TTC549 (cell line): ENCODE measurements around the gene CCDC170.

Experiments
- FAIRE-seq: peaks from 2 replicates; lab custom pipeline; 2012; peaks lifted over from hg19 to GRCh38; lab: Jason Lieb, UNC

The CCDC170 gene

DNA sequence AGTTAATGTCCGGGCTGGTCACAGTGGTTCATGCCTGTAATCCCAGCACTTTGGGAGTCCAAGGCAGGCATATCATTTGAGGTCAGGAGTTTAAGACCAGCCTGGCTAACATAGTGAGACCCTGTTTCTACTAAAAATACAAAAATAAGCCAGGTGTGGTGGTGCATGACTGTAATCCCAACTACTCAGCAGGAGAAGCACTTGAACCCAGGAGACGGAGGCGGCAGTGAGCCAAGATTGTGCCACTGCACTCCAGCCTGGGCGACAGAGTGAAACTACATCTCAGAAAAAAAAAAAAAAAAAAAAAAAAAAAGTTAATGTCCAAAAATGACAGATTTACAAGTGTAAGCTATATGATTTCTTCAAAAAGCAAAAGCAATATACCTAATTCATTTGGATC is 124.9 kb downstream of the CCDC170 start:
- no peak for FAIRE-seq

DNA sequence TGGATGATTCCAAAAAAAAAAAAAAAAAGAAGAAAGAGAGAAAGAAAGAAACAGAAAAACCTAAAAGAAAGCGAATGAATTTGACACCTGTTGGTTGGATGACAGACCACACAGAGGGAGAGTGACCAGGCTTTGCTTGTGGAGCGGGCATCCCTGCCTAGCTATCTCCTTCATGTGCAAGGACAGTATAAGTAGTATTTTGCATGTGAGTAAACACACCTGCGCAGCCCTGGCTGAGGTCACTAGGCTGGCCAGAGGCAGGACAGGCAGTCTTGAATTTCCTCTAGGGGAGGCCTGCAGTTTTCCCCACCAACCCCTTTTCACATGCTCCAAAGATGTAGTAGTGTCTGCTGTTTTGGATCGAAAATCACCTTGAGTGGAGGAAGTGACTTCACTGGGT is 126.4 kb downstream of the CCDC170 start:
- FAIRE-seq: no peak

DNA sequence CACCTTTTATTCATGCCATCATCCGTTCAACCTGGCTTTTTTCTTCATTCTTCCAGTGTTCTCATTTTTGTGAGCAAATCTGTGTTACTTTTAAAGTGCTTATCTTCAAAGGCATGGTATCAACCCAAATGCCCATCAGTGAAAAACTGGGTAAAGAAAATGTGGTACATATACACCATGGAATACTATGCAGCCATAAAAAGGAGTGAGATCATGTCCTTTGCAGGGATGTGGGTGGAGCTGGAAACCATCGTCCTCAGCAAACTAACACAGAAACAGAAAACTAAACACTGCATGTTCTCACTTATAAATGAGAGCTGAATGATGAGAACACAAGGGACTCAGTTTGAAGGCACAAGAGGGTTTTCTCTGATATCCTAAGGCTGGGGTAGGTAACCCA is 130.3 kb downstream of the CCDC170 start:
- no peak for FAIRE-seq

DNA sequence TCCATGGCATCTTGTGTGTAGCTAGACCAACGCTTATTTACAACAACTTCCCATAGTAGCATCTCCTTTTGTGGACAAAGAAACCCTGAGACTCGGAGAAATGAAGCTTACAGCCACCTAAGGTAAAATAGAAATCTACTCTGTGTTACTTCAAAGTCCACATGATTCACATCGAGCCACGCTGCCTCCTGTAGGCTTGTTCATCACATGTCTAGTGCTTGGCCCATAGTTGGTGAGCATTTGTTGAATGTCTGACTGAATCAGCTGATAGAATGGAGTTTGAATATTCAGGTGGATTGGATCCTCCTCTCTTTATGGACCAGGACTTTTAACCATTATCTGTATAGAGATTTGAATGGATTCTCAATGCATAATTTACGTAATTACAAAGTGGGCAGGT is 130.7 kb downstream of the CCDC170 start:
- FAIRE-seq: no peak

DNA sequence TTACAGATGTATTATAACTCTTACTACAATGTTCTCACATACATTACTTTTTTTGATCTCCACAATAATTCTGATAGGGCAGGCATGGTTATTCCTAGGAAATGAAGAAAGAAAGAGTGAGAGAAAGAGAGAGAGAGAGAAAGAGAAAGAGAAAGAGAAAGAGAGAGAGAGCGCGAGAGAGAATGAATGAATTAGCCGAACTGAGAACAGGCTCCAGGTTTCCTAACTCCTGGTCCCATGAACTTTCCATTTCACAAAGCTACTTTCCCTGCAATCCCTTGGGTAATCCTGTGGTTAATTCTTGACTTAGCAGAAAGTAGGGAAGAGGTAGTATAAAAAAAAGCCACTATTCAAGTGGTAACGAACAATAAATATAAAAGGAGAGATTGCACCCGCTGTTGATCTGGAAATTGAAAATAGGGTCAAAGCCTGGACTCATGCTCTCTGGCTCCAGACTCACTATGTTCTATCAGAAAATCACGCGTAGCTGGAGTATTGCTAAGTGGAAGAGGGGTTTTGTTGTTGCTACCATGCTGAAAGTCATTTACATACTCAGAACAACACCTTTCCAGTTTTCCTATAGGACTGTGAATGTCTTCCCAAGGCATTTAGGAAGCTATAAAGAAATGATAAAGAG is 131.2 kb downstream of the CCDC170 start:
- FAIRE-seq: no peak

DNA sequence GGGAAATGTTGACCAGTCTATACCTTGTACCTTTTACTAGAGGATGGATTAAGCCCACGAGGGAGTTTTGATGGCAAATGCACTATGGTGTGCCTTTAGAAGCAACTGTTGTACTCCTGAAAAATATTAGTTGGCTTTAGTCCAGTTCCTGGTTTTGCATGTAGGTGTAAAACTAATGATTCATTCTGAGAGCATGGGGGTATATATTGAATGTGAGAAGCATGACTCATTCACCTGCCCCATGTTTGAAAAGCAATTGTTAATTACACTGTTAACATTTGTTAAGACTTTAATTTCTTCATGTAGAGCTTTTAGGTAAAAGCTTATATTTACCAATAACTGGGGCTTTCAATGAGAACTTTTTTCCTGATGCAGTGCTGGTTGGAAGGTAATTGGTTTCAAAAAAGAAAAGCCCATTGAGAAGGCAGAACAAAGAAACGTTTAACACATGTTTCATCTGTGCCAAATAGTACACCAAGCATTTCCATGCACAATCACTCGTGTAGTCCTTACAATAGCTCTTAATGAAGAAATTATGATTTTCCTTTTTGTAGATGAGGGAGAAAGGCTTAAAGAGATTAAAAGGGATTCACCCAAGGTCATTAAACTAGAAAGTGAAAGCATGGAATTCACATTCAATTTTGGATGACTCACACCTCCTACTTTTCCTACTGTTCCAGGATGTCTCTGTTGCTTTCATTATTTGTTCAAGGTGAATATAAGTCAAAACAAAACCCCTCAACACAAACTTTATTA is 134.1 kb downstream of the CCDC170 start:
- no peak for FAIRE-seq

DNA sequence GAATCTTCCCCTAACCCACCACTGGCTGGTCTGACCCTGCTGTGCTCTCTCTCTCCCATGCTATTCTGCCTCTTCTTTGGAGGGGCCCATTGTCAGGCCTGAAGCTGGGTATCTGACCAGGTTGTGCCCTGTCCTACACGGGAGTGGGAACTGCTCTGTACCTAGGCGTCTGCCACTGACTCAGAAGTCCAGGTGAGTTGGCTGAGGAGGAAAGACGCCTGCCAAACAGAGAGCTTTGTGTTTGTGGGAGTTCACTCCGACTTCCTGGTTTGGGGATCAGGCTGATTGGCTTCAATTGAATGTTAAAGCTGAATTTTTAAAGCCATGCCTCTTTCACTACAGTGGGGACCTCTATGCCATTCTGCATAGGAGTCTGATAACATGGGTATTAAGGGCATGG is 136.0 kb downstream of the CCDC170 start:
- no peak for FAIRE-seq

DNA sequence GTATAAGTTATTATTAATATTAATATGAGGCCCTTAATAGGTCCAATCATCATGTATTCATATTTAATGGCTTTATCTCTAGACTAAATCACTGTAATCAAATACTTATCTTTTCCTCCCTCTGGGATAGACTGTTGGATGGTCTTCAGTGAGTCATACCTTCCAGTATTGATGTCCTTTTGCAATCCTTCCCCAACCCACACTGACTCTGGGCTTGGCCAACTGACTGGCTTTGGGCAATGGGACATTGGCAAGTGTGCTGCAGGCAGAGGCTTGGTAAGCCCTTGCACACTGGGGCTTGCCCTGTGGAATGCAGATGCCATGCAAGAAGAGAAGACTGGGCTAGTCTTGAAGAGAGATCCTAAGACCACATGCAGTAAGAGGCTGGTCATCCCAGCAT is 136.6 kb downstream of the CCDC170 start:
- FAIRE-seq: no peak

DNA sequence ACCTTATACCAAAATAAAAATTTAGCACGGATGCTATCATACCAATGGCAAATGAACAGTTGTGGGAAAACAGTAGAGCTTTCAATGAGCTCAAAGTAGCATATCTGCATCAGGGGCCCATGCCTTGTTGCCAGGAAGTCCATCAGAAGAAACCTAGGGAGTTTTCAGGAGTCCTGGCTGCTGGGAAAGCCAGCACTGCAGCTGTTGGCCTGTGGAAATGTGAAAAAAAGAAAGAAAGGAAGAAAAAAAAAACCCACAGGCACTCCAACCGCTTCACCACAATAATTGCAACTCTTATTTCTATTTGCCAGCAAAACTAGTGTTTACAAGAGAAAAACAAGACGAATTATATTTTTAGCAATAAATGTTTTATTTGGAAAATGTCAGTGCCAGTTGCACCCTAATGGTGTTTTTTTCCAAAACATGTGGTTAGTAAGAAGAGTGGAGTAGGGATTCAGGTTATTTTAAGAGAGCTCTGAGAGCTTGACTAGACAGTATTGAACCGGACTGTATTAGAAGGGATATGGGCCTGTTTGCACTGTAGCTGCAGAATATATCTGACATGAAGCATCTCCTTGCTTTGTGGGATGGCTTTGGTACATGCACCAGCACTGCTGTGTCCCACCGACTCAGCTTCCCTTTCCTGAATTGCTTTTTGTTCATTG is 137.3 kb downstream of the CCDC170 start:
- FAIRE-seq: no peak

DNA sequence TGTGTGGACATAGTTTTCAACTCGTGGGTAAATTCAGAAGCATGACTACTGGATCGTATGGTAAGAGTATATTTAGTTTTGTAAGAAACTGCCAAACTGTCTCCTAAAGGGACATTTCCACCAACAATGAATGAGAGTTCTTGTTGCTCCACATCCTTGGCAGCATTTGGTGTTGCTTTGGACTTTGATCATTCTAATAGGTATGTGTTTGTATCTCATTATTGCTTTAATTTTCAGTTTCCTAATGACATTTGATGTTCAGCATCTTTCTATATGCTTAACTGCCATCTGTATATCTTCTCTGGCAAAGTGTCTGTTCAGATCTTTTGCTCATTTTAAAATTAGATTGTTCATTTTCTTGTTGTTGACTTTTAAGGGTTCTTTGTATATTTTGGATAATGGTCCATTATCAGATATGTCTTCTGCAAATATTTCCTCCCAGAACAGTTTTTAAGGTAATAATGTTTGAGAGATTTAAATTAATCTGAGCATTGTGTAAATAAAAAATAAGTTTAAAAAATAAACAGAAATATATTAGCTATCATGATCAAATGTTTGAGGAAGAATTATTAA is 138.7 kb downstream of the CCDC170 start:
- FAIRE-seq: no peak

DNA sequence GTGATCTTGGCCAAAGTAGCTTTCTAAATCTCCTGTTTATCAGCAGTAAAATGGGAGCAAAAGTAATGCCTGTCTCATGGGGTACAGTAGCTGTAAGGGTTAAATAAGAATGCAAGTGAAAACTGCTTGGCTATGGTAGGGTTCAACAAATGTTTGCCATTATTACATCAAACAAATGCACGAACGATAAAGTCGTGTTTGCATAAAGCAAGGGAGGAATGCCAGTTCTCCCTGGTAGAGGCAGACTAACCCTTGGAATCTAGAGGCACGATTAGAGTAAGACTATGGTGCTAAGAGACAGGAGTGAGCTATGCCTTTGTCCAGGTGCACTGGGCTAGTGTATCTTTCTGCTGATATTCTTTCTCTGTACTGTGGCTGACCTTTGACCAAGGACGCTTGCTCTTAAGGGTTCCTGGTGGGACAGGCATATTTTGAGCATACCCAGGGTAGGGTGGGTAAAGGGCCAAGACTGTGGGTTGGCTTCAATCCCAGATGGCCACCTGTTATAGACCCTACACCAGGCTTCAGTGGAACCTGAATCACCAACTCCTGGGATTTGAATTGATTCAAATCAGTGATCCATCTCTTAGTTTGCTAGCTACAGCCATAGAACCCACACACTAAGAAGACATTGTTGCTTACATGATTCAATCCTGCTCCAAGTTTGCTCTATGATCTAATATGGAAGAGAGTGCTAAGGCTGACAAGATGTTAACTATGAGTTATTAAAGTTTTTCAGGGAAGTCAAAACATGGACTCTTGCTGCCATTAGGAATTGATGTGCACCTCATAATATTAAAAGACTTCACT is 139.9 kb downstream of the CCDC170 start:
- FAIRE-seq: no peak

DNA sequence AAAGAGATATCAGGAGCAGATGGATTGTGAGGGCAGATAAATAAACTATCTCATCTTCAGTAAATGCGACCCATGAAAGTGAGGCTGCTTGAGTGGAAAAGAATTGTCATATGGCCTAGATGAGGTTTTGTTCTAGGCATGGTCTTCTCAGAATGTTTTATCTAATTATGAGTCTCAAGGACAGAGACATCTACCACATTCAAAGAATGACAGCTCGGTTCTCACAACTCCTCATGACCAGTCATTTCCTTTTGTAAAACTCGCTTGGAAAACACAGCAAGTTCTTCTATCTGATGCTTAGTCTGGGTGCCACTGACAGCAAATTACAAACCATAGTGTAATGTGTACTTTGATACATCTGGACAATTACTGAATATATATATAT is 140.5 kb downstream of the CCDC170 start:
- FAIRE-seq: no peak

DNA sequence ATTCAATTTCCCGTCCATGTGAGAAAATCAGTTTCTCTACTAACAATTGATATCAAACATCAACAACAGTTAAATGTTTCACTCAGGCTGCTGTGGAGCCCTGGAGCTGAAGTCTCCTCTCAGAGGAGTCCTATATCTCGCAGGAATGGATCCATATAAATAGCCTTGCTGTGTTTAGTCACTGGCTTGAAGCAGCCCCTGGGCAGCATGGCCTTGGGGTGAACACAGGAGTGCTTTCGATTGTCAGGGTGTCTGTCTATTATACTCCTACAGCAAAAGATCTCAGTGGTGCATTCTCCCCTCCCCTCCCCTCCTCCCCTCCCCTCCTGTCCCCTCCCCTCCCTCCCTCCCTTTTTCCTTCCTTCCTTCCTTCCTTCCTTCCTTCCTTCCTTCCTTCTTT is 141.9 kb downstream of the CCDC170 start:
- no peak for FAIRE-seq

DNA sequence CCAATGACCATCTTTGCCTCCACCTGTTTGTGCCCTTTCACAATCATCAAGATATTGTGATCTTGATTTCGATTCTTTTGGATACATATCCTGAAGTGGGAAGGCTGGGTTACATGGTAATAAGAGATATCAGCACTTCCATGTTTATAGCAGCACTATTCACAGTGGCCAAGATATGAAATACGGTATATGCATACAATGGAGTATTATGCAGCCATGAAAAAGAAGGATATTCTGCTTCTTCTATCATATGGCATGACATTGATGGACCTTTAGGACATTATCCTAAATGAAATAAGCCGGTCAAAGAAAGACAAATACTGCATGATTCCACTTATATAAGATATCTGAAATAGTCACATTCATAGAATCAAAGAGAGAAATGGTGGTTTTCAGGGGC is 144.0 kb downstream of the CCDC170 start:
- FAIRE-seq: no peak

DNA sequence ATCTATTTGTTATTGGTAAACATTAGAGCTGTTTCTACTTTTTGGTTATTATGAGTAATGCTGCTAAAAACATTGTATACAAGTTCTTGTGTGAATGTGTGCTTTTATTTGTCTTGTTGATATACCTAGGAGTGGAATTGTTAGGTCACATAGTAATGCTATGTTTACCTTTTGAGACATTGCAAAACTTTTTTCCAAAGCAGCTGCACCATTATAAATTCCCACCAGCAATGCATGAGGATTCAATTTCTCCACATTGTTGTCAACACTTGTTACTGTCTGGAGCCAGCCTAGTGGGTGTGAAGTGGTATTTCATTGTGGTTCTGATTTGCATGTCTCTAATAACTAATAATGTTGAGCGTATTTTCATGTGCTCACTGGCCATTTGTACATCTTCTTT is 145.9 kb downstream of the CCDC170 start:
- no peak for FAIRE-seq

DNA sequence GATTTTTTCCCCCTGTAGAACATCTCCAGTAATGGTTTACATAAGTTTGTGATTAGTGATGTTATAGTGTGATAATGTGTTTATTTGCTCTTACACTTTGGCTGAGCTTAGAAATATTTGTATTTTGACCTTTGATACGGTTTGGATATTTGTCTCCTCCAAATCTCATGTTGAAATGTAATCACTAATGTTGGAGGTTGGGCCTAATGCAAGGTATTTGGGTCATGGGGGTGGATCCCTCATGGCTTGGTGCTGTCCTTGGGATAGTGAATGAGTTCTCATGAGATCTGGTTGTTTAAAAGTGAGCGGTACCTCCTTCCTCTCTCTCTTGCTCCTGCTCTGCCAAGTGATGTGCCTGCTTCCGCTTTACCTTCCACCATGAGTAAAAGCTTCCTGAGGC is 147.2 kb downstream of the CCDC170 start:
- FAIRE-seq: no peak

DNA sequence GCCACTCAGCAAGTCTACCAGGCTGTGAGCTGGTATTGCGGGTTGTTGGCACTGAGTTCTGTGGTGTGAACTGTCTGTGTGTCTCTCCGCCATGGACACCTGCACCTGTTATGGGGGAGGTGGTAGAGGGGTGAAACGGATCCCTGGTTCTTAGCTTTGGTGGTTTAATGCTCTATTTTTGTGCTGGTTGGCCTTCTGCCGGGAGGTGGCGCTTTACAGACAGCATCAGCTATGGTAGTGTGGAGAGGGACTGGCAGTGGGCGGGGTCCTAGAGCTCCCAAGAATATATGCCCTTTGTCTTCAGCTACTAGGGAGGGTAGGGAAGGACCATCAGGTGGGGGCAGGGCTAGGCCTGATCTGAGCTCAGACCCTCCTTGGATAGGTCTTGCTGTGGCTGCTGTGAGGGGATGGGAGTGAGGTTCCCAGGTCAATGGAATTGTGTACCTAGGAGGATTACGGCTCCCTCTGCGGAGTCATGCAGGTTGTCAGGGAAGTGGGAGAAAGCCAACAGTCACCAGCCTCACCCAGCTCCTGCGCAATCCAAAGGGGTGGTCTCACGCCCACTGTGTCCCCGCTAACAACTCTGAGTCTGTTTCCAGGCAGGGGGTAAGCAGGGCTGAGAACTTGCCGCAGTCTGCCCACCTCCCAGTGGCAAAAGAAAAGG is 154.3 kb downstream of the CCDC170 start:
- no peak for FAIRE-seq

DNA sequence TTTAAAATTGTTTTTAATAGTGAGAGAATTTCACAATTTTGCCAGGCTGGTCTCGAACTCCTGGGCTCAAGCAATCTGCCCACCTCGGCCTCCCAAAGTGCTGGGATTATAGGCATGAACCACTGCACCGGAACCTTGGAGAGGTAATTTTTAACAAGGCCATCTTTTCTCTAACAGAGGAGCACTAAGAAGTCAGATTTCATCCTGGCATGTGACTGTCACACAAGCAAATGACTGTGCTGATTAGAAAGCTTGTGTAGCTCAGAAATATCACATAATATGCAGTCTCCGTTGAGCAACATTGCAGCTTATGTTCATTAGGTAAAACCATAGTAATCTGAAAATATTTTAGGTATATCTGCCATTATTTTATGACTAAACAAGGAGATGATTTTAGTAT is 156.0 kb downstream of the CCDC170 start:
- FAIRE-seq: no peak

DNA sequence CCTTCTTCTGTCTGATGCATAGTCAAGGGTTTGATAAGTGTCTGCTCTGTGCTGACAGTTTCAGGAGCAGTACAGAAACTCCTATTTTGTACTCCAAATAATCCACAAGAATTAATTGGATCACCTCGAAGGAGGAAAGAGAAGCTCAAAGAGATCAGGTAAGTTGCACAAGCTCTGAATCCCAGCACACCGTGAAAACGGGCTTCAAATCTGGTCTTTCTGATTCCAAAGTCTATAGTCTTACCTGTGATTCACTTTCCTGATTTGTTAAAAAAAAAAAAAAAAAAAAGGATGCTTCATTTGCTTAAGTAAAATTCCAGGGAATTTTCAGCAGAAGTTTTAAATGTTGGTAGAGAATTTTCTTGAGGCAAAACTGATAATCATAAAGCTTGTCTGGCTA is 157.8 kb downstream of the CCDC170 start:
- no peak for FAIRE-seq

DNA sequence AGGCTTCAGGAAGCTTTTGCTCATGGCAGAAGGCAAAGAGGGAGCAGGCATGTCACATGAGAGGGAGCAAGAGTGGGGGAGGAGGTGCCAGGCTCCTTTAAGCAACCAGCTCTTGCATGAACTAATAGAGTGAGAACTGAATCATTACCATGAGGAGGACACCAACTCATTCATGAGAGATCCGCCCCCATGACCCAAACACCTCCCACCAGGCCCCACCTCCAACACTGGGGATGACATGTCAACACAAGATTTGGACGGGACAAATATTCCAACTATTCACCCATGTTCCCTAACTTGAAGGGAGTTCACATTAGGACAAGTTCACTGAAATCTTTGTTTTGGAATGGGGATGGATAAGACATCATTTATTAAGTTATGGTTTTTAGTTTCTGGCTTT is 158.5 kb downstream of the CCDC170 start:
- FAIRE-seq: no peak

DNA sequence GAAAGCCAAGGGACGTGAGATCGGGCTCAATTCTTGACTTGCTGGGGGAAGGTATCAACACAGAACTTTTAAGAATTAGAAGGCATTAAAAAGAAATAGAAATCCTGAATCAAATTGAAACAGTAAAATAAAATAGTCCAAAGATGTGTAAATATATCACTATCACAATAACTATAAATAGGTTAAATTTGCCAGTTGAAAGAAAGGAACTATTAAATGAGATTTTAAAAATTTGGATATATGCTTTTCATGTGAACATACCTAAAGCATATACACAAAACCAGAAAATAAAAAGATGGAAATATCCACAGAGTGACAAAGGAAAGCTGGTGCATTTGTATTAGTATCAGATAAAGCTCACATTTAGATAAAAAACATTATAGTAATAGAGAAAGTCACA is 161.3 kb downstream of the CCDC170 start:
- FAIRE-seq: no peak

DNA sequence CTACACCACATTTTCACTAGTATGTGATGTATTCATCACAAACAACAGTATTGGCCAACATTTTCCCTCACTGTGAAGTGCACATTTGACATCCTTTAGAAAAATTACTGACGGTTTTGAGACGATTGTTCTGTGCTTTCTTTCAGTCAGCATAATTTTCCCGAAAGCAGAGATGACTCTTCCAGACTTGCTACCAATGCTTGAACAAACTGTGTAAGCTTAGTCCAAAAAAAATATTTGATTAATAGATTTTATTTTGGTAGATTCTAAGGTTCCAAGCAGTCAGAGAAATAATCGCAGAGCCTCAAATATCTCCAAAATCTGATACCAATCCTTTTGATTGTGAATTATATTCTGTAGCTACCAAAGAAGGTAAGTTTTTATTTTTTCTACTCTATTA is 162.6 kb downstream of the CCDC170 start:
- FAIRE-seq: no peak
